HL-60 (cell line): Measurements from ENCODE around the gene SLC35E3.

Source experiments
- DNase-seq, 2 experiments: peaks; one replicate each; pipeline ENCODE4 v3.0.0-alpha.2; 2010 to 2020; ENCODE audit warnings: low read depth in 1 of 2, low spot score in 1 of 2
- H3K27ac ChIP-seq: fragments of 250-450 bp; sonication (Bioruptor Pico); replicated peaks from 2 replicates; pipeline ENCODE4 v1.5.1; 2020; ENCODE audit warnings: mild to moderate bottlenecking, moderate library complexity
- H3K27me3 ChIP-seq: fragments of 250-450 bp; sonication (Bioruptor Pico); 2 replicates; pipeline ENCODE4 v1.5.1; 2021; ENCODE audit warnings: mild to moderate bottlenecking, moderate library complexity; ENCODE audit not compliant: insufficient read depth, poor library complexity, severe bottlenecking
- H3K4me3 ChIP-seq: replicated peaks from 2 replicates; pipeline ENCODE4 v1.5.1; 2011; ENCODE audit warnings: mild to moderate bottlenecking, control low read depth, low read length; ENCODE audit not compliant: insufficient read depth
- GABPA ChIP-seq: IDR thresholded peaks from 2 replicates; pipeline ENCODE4 v1.6.1; 2012; ENCODE audit warnings: low read depth
- POLR2AphosphoS5 ChIP-seq: IDR thresholded peaks from 2 replicates; pipeline ENCODE4 v1.6.1; 2012; ENCODE audit warnings: low read depth
- SPI1 ChIP-seq: IDR thresholded peaks from 2 replicates; pipeline ENCODE4 v1.6.1; 2012; ENCODE audit warnings: low read depth, mild to moderate bottlenecking, borderline replicate concordance
- TF ChIP-seq, protein P1 (sequence below): IDR thresholded peaks from 2 replicates; pipeline ENCODE4 v1.6.1; 2012; ENCODE audit warnings: low read depth; ENCODE audit not compliant: insufficient replicate concordance
- TF ChIP-seq, protein P2 (sequence below): IDR thresholded peaks from one replicate; pipeline ENCODE4 v1.5.1; 2011; ENCODE audit warnings: low read length, control low read depth, inconsistent platforms; ENCODE audit not compliant: insufficient read depth

SLC35E3 gene

DNA sequence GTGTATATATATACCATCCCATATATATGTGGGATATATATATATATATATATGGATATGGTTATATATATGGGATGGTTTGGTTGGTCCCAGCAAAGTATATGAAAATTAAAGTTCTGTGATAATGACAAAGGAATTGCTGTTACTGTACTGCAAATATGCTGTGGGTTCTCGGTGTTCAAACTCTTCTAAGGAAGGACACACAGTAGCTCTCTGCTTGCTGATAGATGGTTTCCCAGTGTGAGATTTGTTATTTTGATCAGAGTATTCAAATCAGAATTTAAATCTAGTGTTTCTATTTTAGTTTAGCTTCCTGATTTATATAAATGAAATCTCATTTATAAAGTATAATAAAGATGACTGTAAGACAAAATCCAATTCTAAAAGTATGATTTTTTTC lies 19.7 kb downstream of the SLC35E3 start:
- TF ChIP-seq SPI1 (no peak), POLR2AphosphoS5 (no peak), GABPA (no peak)
- TF ChIP-seq, protein P1, sequence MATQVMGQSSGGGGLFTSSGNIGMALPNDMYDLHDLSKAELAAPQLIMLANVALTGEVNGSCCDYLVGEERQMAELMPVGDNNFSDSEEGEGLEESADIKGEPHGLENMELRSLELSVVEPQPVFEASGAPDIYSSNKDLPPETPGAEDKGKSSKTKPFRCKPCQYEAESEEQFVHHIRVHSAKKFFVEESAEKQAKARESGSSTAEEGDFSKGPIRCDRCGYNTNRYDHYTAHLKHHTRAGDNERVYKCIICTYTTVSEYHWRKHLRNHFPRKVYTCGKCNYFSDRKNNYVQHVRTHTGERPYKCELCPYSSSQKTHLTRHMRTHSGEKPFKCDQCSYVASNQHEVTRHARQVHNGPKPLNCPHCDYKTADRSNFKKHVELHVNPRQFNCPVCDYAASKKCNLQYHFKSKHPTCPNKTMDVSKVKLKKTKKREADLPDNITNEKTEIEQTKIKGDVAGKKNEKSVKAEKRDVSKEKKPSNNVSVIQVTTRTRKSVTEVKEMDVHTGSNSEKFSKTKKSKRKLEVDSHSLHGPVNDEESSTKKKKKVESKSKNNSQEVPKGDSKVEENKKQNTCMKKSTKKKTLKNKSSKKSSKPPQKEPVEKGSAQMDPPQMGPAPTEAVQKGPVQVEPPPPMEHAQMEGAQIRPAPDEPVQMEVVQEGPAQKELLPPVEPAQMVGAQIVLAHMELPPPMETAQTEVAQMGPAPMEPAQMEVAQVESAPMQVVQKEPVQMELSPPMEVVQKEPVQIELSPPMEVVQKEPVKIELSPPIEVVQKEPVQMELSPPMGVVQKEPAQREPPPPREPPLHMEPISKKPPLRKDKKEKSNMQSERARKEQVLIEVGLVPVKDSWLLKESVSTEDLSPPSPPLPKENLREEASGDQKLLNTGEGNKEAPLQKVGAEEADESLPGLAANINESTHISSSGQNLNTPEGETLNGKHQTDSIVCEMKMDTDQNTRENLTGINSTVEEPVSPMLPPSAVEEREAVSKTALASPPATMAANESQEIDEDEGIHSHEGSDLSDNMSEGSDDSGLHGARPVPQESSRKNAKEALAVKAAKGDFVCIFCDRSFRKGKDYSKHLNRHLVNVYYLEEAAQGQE: no peak
- TF ChIP-seq, protein P2, sequence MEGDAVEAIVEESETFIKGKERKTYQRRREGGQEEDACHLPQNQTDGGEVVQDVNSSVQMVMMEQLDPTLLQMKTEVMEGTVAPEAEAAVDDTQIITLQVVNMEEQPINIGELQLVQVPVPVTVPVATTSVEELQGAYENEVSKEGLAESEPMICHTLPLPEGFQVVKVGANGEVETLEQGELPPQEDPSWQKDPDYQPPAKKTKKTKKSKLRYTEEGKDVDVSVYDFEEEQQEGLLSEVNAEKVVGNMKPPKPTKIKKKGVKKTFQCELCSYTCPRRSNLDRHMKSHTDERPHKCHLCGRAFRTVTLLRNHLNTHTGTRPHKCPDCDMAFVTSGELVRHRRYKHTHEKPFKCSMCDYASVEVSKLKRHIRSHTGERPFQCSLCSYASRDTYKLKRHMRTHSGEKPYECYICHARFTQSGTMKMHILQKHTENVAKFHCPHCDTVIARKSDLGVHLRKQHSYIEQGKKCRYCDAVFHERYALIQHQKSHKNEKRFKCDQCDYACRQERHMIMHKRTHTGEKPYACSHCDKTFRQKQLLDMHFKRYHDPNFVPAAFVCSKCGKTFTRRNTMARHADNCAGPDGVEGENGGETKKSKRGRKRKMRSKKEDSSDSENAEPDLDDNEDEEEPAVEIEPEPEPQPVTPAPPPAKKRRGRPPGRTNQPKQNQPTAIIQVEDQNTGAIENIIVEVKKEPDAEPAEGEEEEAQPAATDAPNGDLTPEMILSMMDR: no peak
- Histone ChIP-seq H3K27me3 (no peaks in the 10 kb centered on the region), H3K4me3 (no peak overlapping the region), H3K27ac (no peak overlapping the region)
- no peak for DNase-seq

DNA sequence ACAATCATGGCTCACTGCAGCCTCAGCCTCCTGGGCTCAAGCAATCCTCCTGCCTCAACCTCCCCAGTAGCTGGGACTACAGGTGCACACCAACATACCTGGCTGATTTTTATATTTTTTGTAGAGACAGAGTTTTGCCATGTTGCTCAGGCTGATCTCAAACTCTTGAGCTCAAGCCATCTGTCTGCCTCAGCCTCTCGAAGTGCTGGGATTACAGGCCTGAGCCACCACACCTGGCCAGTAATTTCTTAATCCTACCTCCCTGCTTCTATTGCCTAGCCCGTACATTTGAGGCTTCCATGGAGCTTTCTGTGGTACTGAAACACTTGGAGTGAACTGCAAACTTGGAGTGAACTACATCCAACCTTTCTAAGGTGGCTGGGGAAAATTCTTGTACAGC lies 20.7 kb downstream of the SLC35E3 start:
- no peak for DNase-seq
- H3K27me3 ChIP-seq: no peaks in the 10 kb centered on the region
- no peak overlapping the region for H3K4me3 ChIP-seq
- TF ChIP-seq POLR2AphosphoS5 (no peak), GABPA (no peak), SPI1 (no peak)
- TF ChIP-seq, protein P1: no peak
- TF ChIP-seq, protein P2: no peak
- H3K27ac ChIP-seq: no peak overlapping the region

DNA sequence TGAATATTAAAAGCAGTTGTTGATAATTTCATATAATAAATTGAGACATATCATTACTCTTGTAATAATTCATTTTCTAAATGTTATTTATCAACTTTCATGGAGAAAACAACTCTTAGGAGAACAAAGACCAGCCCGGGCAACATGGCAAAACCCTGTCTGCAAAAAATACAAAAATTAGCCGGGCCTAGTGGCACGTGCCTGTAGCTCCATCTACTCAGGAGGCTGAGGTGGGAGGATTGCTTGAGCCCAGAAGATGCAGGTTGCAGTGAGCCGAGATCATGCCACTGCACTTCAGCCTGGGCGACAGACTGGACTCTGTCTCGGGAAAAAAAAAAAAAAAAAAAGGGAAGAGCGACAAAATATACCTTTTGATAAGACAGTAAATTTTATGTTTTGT lies 21.2 kb downstream of the SLC35E3 start:
- Histone ChIP-seq H3K4me3 (no peak overlapping the region), H3K27ac (no peak overlapping the region), H3K27me3 (no peaks in the 10 kb centered on the region)
- TF ChIP-seq, protein P1: no peak
- TF ChIP-seq, protein P2: no peak
- TF ChIP-seq SPI1 (no peak), GABPA (no peak), POLR2AphosphoS5 (no peak)
- DNase-seq: no peak
